ENCODE results near the gene SAV1. TPM values are rescaled to one million over a fixed set of nuclear protein-coding genes. Genes with fewer than 3 reads are reported as not detected.
"Not testable (repeated sequence)": the region's sequence is repeated elsewhere in the genome, so short reads cannot be mapped to it uniquely, and the experiment has no call there.

SAV1 gene
- total RNA-seq, 3 donors from 2014 or later, result 17.0 to 29.0 (median 18.0) TPM

- no peaks in the 10 kb centered on the region for H3K4me1 ChIP-seq (ENCODE audit: low read depth)
- DNase-seq (no peak), ATAC-seq (no peak)
- intact Hi-C loops (cut with DNase I, micrococcal nuclease), result no loop called here
- TF ChIP-seq, protein P1, sequence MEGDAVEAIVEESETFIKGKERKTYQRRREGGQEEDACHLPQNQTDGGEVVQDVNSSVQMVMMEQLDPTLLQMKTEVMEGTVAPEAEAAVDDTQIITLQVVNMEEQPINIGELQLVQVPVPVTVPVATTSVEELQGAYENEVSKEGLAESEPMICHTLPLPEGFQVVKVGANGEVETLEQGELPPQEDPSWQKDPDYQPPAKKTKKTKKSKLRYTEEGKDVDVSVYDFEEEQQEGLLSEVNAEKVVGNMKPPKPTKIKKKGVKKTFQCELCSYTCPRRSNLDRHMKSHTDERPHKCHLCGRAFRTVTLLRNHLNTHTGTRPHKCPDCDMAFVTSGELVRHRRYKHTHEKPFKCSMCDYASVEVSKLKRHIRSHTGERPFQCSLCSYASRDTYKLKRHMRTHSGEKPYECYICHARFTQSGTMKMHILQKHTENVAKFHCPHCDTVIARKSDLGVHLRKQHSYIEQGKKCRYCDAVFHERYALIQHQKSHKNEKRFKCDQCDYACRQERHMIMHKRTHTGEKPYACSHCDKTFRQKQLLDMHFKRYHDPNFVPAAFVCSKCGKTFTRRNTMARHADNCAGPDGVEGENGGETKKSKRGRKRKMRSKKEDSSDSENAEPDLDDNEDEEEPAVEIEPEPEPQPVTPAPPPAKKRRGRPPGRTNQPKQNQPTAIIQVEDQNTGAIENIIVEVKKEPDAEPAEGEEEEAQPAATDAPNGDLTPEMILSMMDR (IDR thresholded peaks at IDR 0.05), result no peak
- H3K4me3 ChIP-seq, result no peak overlapping the region
- H3K36me3 ChIP-seq (ENCODE audit: low read depth), result no peaks in the 10 kb centered on the region
- H3K9me3 ChIP-seq, result no peaks in the 10 kb centered on the region
These were observed 36.4 kb upstream of the SAV1 start for GRCh38 chr14:50704454-50705010.

- TF ChIP-seq, protein P1 (IDR thresholded peaks at IDR 0.05), result no peak
- Histone ChIP-seq H3K4me3 (no peak overlapping the region), H3K9me3 (peaks cover 3% of the 10 kb centered on the region), H3K36me3 (ENCODE audit: low read depth) (no peaks in the 10 kb centered on the region), H3K4me1 (ENCODE audit: low read depth) (no peaks in the 10 kb centered on the region)
- intact Hi-C loops (cut with DNase I, micrococcal nuclease), result no loop called here
- no peak for ATAC-seq
- DNase-seq, result no peak
These were observed 29.7 kb upstream of the SAV1 start for GRCh38 chr14:50697659-50698290.

DNA sequence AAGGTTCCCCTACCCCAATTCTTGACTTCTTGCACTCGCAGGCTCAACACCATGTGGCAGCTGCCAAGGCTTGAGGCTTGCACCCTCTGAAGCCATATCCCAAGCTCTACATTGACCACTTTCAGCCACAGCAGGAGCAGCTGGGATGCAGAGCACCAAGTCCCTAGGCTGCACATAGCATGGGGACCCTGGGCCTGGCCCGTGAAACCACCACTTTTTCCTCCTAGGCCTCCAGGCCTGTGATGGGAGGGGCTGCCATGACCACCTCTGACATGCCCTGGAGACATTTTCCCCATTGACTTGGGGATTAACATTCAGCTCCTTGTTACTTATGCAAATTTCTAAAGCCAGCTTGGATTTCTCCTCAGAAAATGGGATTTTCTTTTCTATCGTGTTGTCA lies 26.2 kb upstream of the SAV1 start:
- DNase-seq; H3K9me3 ChIP-seq; H3K4me3 ChIP-seq; H3K4me1 ChIP-seq (ENCODE audit: low read depth); intact Hi-C loops (cut with DNase I, micrococcal nuclease); ATAC-seq; H3K36me3 ChIP-seq (ENCODE audit: low read depth): not testable (repeated sequence)

GRCh38 chr14:50688875-50689274 lies 20.8 kb upstream of the SAV1 start:
- Histone ChIP-seq H3K9me3 (no peaks in the 10 kb centered on the region), H3K4me3 (no peak overlapping the region), H3K4me1 (ENCODE audit: low read depth) (no peaks in the 10 kb centered on the region), H3K36me3 (ENCODE audit: low read depth) (no peaks in the 10 kb centered on the region)
- intact Hi-C loops (cut with DNase I, micrococcal nuclease), result no loop called here
- DNase-seq (no peak), ATAC-seq (no peak)
- TF ChIP-seq, protein P1 (IDR thresholded peaks at IDR 0.05), result no peak

DNA sequence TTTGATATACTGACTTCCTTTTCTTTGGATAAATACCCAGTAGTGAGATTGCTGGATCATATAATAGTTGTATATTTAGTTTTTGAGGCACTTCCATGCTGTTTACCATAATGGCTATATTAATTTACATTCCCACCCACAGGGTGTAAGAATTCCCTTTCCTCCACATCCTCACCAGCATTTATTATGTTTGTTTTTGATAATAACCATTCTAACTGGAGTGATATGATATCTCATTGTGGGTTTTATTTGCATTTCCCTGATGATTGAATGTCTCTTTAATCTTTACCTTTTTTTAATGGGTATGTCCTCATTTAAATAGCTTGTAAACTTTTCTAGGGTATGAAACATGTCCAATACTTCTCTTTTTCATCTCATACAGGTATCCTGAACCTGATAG lies 11.6 kb upstream of the SAV1 start:
- DNase-seq (no peak), ATAC-seq (peak; percentile 49)
- TF ChIP-seq, protein P1 (IDR thresholded peaks at IDR 0.05), result no peak
- no peaks in the 10 kb centered on the region for H3K36me3 ChIP-seq (ENCODE audit: low read depth)
- H3K9me3 ChIP-seq, result no peaks in the 10 kb centered on the region
- intact Hi-C loops (cut with DNase I, micrococcal nuclease), result no loop called here
- no peak overlapping the region for H3K4me3 ChIP-seq
- H3K4me1 ChIP-seq (ENCODE audit: low read depth), result no peaks in the 10 kb centered on the region

DNA sequence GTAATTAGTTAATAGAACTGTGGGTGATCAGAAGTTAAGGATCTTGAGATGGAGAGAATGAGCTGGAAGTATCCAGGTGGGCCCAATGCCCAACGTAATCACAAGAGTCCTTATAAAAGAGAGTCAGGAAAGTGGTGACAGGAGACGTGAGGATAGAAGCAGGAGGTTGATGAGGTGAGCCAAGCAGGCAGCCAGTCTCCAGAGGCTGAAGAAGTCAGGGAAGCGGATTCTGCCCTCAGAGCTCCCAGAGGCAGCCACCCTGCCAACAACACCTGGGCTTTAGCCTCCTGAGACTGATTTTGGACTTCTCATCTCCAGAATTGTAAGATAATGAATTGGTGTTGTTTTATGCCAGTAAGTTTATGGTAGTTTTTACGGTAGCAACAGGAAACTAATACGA lies 10.1 kb upstream of the SAV1 start:
- ATAC-seq, result no peak
- H3K4me1 ChIP-seq (ENCODE audit: low read depth), result no peaks in the 10 kb centered on the region
- intact Hi-C loops (cut with DNase I, micrococcal nuclease), result no loop called here
- no peaks in the 10 kb centered on the region for H3K9me3 ChIP-seq
- H3K36me3 ChIP-seq (ENCODE audit: low read depth), result no peaks in the 10 kb centered on the region
- H3K4me3 ChIP-seq, result no peak overlapping the region
- TF ChIP-seq, protein P1 (IDR thresholded peaks at IDR 0.05), result no peak
- DNase-seq, result no peak
